Astrocyte (in vitro differentiated cells and primary cell): ENCODE measurements around the gene HAPLN3. TPM values are rescaled to one million over a fixed set of nuclear protein-coding genes. Genes with fewer than 3 reads are reported as not detected.

Experiments
- DNase-seq: peaks from one replicate; pipeline ENCODE4 v3.0.0-alpha.2; 2010; ENCODE audit warnings: low read depth
- FAIRE-seq: peaks from 2 replicates; lab custom pipeline; 2011; peaks lifted over from hg19 to GRCh38; lab: Jason Lieb, UNC
- H2AFZ ChIP-seq: 2 replicates; pipeline ENCODE4 v1.6.0; 2012; ENCODE audit warnings: low read depth, low read length, inconsistent platforms
- H3K27ac ChIP-seq: 2 replicates; pipeline ENCODE4 v1.5.1; 2011; ENCODE audit warnings: low read depth, low read length, inconsistent platforms
- H3K27me3 ChIP-seq: 2 replicates; pipeline ENCODE4 v1.6.0; 2011; ENCODE audit warnings: low read length, inconsistent platforms; ENCODE audit not compliant: insufficient read depth
- H3K36me3 ChIP-seq: 2 replicates; pipeline ENCODE4 v1.5.1; 2011; ENCODE audit warnings: low read length, inconsistent platforms; ENCODE audit not compliant: insufficient read depth
- H3K4me1 ChIP-seq: 2 replicates; pipeline ENCODE4 v1.5.1; 2011; ENCODE audit warnings: low read length, inconsistent platforms; ENCODE audit not compliant: insufficient read depth
- H3K4me2 ChIP-seq: 2 replicates; pipeline ENCODE4 v1.6.0; 2012; ENCODE audit warnings: low read length, inconsistent platforms
- H3K4me3 ChIP-seq: 2 replicates; pipeline ENCODE4 v1.5.1; 2011; ENCODE audit warnings: low read depth, mild to moderate bottlenecking, low read length, inconsistent platforms; ENCODE audit not compliant: insufficient read depth
- H3K79me2 ChIP-seq: 2 replicates; pipeline ENCODE4 v1.6.0; 2012; ENCODE audit warnings: mild to moderate bottlenecking, low read length, inconsistent platforms; ENCODE audit not compliant: insufficient read depth
- H3K9ac ChIP-seq: 2 replicates; pipeline ENCODE4 v1.6.0; 2012; ENCODE audit warnings: mild to moderate bottlenecking, low read length, inconsistent platforms
- H3K9me3 ChIP-seq: 2 replicates; pipeline ENCODE4 v1.5.1; 2012; ENCODE audit warnings: low read depth, mild to moderate bottlenecking, low read length, inconsistent platforms; ENCODE audit not compliant: insufficient read depth
- H4K20me1 ChIP-seq: 2 replicates; pipeline ENCODE4 v1.6.0; 2012; ENCODE audit warnings: low read length, inconsistent platforms; ENCODE audit not compliant: insufficient read depth
- H3K27ac Mint-ChIP-seq: one replicate; pipeline ENCODE4 v1.8.0; 2021; ENCODE audit warnings: mild to moderate bottlenecking, mixed read lengths; ENCODE audit not compliant: unreplicated experiment
- H3K27me3 Mint-ChIP-seq: one replicate; pipeline ENCODE4 v1.8.0; 2021; ENCODE audit warnings: low read depth, mixed read lengths; ENCODE audit not compliant: unreplicated experiment
- H3K36me3 Mint-ChIP-seq: one replicate; pipeline ENCODE4 v1.8.0; 2021; ENCODE audit warnings: low read depth, mixed read lengths; ENCODE audit not compliant: unreplicated experiment
- H3K4me1 Mint-ChIP-seq: one replicate; pipeline ENCODE4 v1.8.0; 2021; ENCODE audit warnings: low read depth, mixed read lengths; ENCODE audit not compliant: unreplicated experiment
- H3K4me3 Mint-ChIP-seq: one replicate; pipeline ENCODE4 v1.8.0; 2021; ENCODE audit warnings: mild to moderate bottlenecking, moderate library complexity, mixed read lengths; ENCODE audit not compliant: unreplicated experiment
- H3K9me3 Mint-ChIP-seq: one replicate; pipeline ENCODE4 v1.8.0; 2021; ENCODE audit warnings: mild to moderate bottlenecking, mixed read lengths; ENCODE audit not compliant: unreplicated experiment
- CTCF ChIP-seq: IDR thresholded peaks from 2 replicates; pipeline ENCODE4 v1.5.1; 2011; ENCODE audit warnings: low read depth, mild to moderate bottlenecking, inconsistent platforms, low read length, moderate library complexity; ENCODE audit not compliant: insufficient read depth
- EZH2 ChIP-seq: IDR thresholded peaks from 2 replicates; pipeline ENCODE4 v1.6.1; 2012; ENCODE audit warnings: mild to moderate bottlenecking, low read length, inconsistent platforms; ENCODE audit not compliant: insufficient read depth
- total RNA-seq: library from RNA; stranded (reverse); gene quantifications from 2 replicates; pipeline ENCODE4 v1.2.1, GENCODE V29; 2021

The HAPLN3 gene
- total RNA-seq, 1 donor from 2014 or later, result 8.2 TPM

- H3K4me1 Mint-ChIP-seq, result no peaks in the 10 kb centered on the region
- no peak overlapping the region for H3K4me3 ChIP-seq
- no peak overlapping the region for H3K27ac Mint-ChIP-seq
- no peaks in the 10 kb centered on the region for H3K36me3 ChIP-seq
- peaks cover 24% of the 10 kb centered on the region for H3K27me3 Mint-ChIP-seq
- no peaks in the 10 kb centered on the region for H3K9me3 ChIP-seq
- H3K4me1 ChIP-seq, result no peaks in the 10 kb centered on the region
- no peaks in the 10 kb centered on the region for H3K79me2 ChIP-seq
- DNase-seq (no peak), FAIRE-seq (no peak)
- no peaks in the 10 kb centered on the region for H3K27me3 ChIP-seq
- H4K20me1 ChIP-seq, result no peaks in the 10 kb centered on the region
- H3K27ac ChIP-seq, result no peak overlapping the region
- no peaks in the 10 kb centered on the region for H3K36me3 Mint-ChIP-seq
- H3K9me3 Mint-ChIP-seq, result no peaks in the 10 kb centered on the region
- no peak overlapping the region for H2AFZ ChIP-seq
- TF ChIP-seq CTCF, result no peak
- no peak for TF ChIP-seq EZH2
- H3K9ac ChIP-seq, result no peak overlapping the region
- H3K4me3 Mint-ChIP-seq, result no peak overlapping the region
- H3K4me2 ChIP-seq, result no peak overlapping the region
These were observed 55.4 kb downstream of the HAPLN3 start for GRCh38 chr15:88839961-88840360.

- H3K9me3 ChIP-seq, result no peaks in the 10 kb centered on the region
- no peak for FAIRE-seq
- H2AFZ ChIP-seq, result no peak overlapping the region
- H3K4me3 ChIP-seq, result no peak overlapping the region
- H4K20me1 ChIP-seq, result no peaks in the 10 kb centered on the region
- TF ChIP-seq CTCF (no peak), EZH2 (no peak)
- H3K79me2 ChIP-seq, result no peaks in the 10 kb centered on the region
- H3K4me1 ChIP-seq, result no peaks in the 10 kb centered on the region
- H3K36me3 Mint-ChIP-seq, result no peaks in the 10 kb centered on the region
- peaks cover 24% of the 10 kb centered on the region for H3K27me3 Mint-ChIP-seq
- DNase-seq, result no peak
- no peak overlapping the region for H3K4me3 Mint-ChIP-seq
- H3K4me2 ChIP-seq, result no peak overlapping the region
- H3K36me3 ChIP-seq, result no peaks in the 10 kb centered on the region
- H3K4me1 Mint-ChIP-seq, result no peaks in the 10 kb centered on the region
- no peaks in the 10 kb centered on the region for H3K27me3 ChIP-seq
- no peaks in the 10 kb centered on the region for H3K9me3 Mint-ChIP-seq
- no peak overlapping the region for H3K9ac ChIP-seq
- no peak overlapping the region for H3K27ac Mint-ChIP-seq
- no peak overlapping the region for H3K27ac ChIP-seq
These were observed 56.2 kb downstream of the HAPLN3 start for GRCh38 chr15:88839146-88839545.

GRCh38 chr15:88838667-88839066, 56.7 kb downstream of the HAPLN3 start:
- peaks cover 24% of the 10 kb centered on the region for H3K27me3 Mint-ChIP-seq

More at GRCh38 chr15:88838667-88839066, 56.7 kb downstream of the HAPLN3 start:
- DNase-seq (no peak), FAIRE-seq (no peak)
- TF ChIP-seq EZH2 (no peak), CTCF (no peak)
- Histone ChIP-seq H3K4me3 (no peak overlapping the region), H3K36me3 (no peaks in the 10 kb centered on the region), H3K79me2 (no peaks in the 10 kb centered on the region), H3K27me3 (no peaks in the 10 kb centered on the region), H2AFZ (no peak overlapping the region), H4K20me1 (no peaks in the 10 kb centered on the region), H3K27ac (no peak overlapping the region), H3K9me3 (no peaks in the 10 kb centered on the region), H3K4me2 (no peak overlapping the region), H3K4me1 (peaks cover 3% of the 10 kb centered on the region), H3K9ac (no peak overlapping the region)
- no peaks in the 10 kb centered on the region for H3K36me3 Mint-ChIP-seq
- peaks cover 2% of the 10 kb centered on the region for H3K4me1 Mint-ChIP-seq
- no peaks in the 10 kb centered on the region for H3K9me3 Mint-ChIP-seq
- H3K27ac Mint-ChIP-seq, result no peak overlapping the region
- H3K4me3 Mint-ChIP-seq, result no peak overlapping the region
